Measurements from ENCODE around the gene DGKI. TPM values are rescaled to one million over a fixed set of nuclear protein-coding genes. Genes with fewer than 3 reads are reported as not detected.

The DGKI gene
- total RNA-seq, 1 experiment from 2014 or later: 0.55 TPM

DNA sequence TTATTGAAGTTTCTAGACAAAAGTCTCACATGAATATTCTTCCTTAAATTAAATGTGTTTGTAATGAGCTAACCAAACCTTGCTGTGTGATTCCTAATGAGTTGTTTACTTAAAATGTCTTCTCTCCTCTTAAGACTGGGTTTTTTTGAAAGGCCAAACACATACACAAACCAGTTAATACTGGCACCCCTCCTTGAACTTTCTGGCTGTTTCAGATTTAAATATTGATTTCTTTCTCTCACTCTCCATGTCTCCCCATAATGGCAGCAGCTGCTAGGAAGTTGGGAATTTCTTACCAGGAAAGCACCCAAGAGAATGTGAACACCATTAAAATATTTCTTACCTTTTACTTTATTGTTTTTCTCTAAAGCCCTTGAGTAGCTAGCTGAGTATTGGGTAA, 491.8 kb downstream of the DGKI start:
- no peak overlapping the region for H3K4me2 ChIP-seq (ENCODE audit: insufficient read depth, insufficient read length, low read length)
- H3K27ac Mint-ChIP-seq: no peak overlapping the region
- DNase-seq: no peak
- H2BK5ac ChIP-seq (ENCODE audit: insufficient read length, low read length): no peak overlapping the region
- H2BK15ac ChIP-seq (ENCODE audit: low read depth, low read length): no peak overlapping the region
- H3T11ph ChIP-seq (ENCODE audit: low read length): no peak overlapping the region
- H3K14ac ChIP-seq (ENCODE audit: insufficient read depth, low read length): no peak overlapping the region
- no peak overlapping the region for H3K56ac ChIP-seq (ENCODE audit: insufficient read length, low read depth, low read length)
- H3K9me3 Mint-ChIP-seq: peaks cover 37 to 38% of the 10 kb centered on the region in 2 experiments
- no peak overlapping the region for H3K23ac ChIP-seq (ENCODE audit: insufficient read length, low read depth, low read length)
- no peak overlapping the region for H2AK5ac ChIP-seq (ENCODE audit: insufficient read length, low read length)
- H3K4ac ChIP-seq (ENCODE audit: low read depth, low read length): no peak overlapping the region
- H4K8ac ChIP-seq (replicated peaks; ENCODE audit: insufficient read length, low read depth, low read length): no peak overlapping the region
- no peak overlapping the region for H4K91ac ChIP-seq (ENCODE audit: insufficient read length, low read depth, low read length)
- no peak overlapping the region for H3K4me3 Mint-ChIP-seq
- H3K27me3 ChIP-seq (ENCODE audit: insufficient read depth, low read length): no peaks in the 10 kb centered on the region
- no peak overlapping the region for H2BK20ac ChIP-seq (ENCODE audit: low read depth, low read length, poor library complexity, severe bottlenecking)
- H3K27ac ChIP-seq (ENCODE audit: insufficient read length, low read depth, low read length): no peak overlapping the region
- no peaks in the 10 kb centered on the region for H3K27me3 Mint-ChIP-seq (ENCODE audit: low read depth)
- H2BK12ac ChIP-seq (ENCODE audit: insufficient read length, low read depth, low read length): no peak overlapping the region
- H4K20me1 ChIP-seq (ENCODE audit: control insufficient read depth, insufficient read depth, insufficient read length): no peaks in the 10 kb centered on the region
- H3K79me1 ChIP-seq (ENCODE audit: insufficient read depth, low read depth, low read length, poor library complexity, severe bottlenecking): no peaks in the 10 kb centered on the region
- H3K9me3 ChIP-seq (ENCODE audit: control insufficient read depth, low read depth, low read length): peaks cover 12% of the 10 kb centered on the region
- H3K79me2 ChIP-seq (ENCODE audit: insufficient read depth, low read length): no peaks in the 10 kb centered on the region
- H2AFZ ChIP-seq (ENCODE audit: low read length): no peak overlapping the region
- no peaks in the 10 kb centered on the region for H3K23me2 ChIP-seq (ENCODE audit: insufficient read length, low read depth, low read length, poor library complexity, severe bottlenecking)
- H4K5ac ChIP-seq (ENCODE audit: insufficient read length, low read depth, low read length): no peak overlapping the region
- no peak overlapping the region for H3K9ac ChIP-seq (ENCODE audit: extremely low read depth, insufficient read length, low read length)
- peaks cover 17 to 31% (median 20%) of the 10 kb centered on the region in 3 experiments for H3K36me3 Mint-ChIP-seq (ENCODE audit: insufficient read depth in 1 of 3, low read depth in 3 of 3)
- H2BK120ac ChIP-seq (ENCODE audit: low read depth, low read length, poor library complexity, severe bottlenecking): no peak overlapping the region
- no peak overlapping the region for H3K18ac ChIP-seq (ENCODE audit: insufficient read length, low read depth, low read length)
- H3K4me1 Mint-ChIP-seq: no peaks in the 10 kb centered on the region
- H3K4me1 ChIP-seq (ENCODE audit: insufficient read depth, low read length): no peaks in the 10 kb centered on the region
- TF ChIP-seq, protein P1, sequence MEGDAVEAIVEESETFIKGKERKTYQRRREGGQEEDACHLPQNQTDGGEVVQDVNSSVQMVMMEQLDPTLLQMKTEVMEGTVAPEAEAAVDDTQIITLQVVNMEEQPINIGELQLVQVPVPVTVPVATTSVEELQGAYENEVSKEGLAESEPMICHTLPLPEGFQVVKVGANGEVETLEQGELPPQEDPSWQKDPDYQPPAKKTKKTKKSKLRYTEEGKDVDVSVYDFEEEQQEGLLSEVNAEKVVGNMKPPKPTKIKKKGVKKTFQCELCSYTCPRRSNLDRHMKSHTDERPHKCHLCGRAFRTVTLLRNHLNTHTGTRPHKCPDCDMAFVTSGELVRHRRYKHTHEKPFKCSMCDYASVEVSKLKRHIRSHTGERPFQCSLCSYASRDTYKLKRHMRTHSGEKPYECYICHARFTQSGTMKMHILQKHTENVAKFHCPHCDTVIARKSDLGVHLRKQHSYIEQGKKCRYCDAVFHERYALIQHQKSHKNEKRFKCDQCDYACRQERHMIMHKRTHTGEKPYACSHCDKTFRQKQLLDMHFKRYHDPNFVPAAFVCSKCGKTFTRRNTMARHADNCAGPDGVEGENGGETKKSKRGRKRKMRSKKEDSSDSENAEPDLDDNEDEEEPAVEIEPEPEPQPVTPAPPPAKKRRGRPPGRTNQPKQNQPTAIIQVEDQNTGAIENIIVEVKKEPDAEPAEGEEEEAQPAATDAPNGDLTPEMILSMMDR (conservative IDR thresholded peaks at IDR 0.05): no peak
